Measurements from ENCODE around the gene COL4A6. TPM values are rescaled to one million over a fixed set of nuclear protein-coding genes. Genes with fewer than 3 reads are reported as not detected.
A peak's percentile ranks its signal among the peaks of the same experiment; 100 is the strongest.

Gene COL4A6
- polyA plus RNA-seq, 1 donor: 6.8 TPM

GRCh38 chrX:108186811-108187210 lies 251.4 kb downstream of the COL4A6 start:
- DNase-seq: peak; percentile 15 to 60
- Histone ChIP-seq H3K9me3 (ENCODE audit: control insufficient read depth, low read depth, low read length) (no peaks in the 10 kb centered on the region), H3K4me3 (ENCODE audit: low read length) (no peak overlapping the region), H3K4me1 (ENCODE audit: control insufficient read depth, insufficient read depth, low read length) (no peaks in the 10 kb centered on the region), H3K36me3 (ENCODE audit: control insufficient read depth, insufficient read depth, low read length) (no peaks in the 10 kb centered on the region), H3K27ac (ENCODE audit: low read length) (no peak overlapping the region), H3K27me3 (ENCODE audit: control insufficient read depth, insufficient read depth, low read length) (no peaks in the 10 kb centered on the region)
- no CpG with 5 or more reads among the region's 4 CpGs for whole genome bisulfite sequencing (ENCODE audit: insufficient coverage, low lambda C conversion rate)

- no peaks in the 10 kb centered on the region for H3K4me1 ChIP-seq (ENCODE audit: control insufficient read depth, insufficient read depth, low read length)
- no peaks in the 10 kb centered on the region for H3K27me3 ChIP-seq (ENCODE audit: control insufficient read depth, insufficient read depth, low read length)
- H3K27ac ChIP-seq (ENCODE audit: low read length): no peak overlapping the region
- DNase-seq: no peak
- no peaks in the 10 kb centered on the region for H3K36me3 ChIP-seq (ENCODE audit: control insufficient read depth, insufficient read depth, low read length)
- H3K4me3 ChIP-seq (ENCODE audit: low read length): no peak overlapping the region
- no peaks in the 10 kb centered on the region for H3K9me3 ChIP-seq (ENCODE audit: control insufficient read depth, low read depth, low read length)
- WGBS (ENCODE audit: insufficient coverage, low lambda C conversion rate): no CpG with 5 or more reads among the region's 7 CpGs
Observed at GRCh38 chrX:108178143-108178498, 260.1 kb downstream of the COL4A6 start.

GRCh38 chrX:108177351-108178142 lies 260.7 kb downstream of the COL4A6 start:
- WGBS (ENCODE audit: insufficient coverage, low lambda C conversion rate): no CpG with 5 or more reads among the region's 8 CpGs

GRCh38 chrX:108173874-108174273 lies 264.3 kb downstream of the COL4A6 start:
- Histone ChIP-seq H3K27ac (ENCODE audit: low read length) (no peak overlapping the region), H3K36me3 (ENCODE audit: control insufficient read depth, insufficient read depth, low read length) (no peaks in the 10 kb centered on the region), H3K4me1 (ENCODE audit: control insufficient read depth, insufficient read depth, low read length) (no peaks in the 10 kb centered on the region), H3K9me3 (ENCODE audit: control insufficient read depth, low read depth, low read length) (no peaks in the 10 kb centered on the region), H3K4me3 (ENCODE audit: low read length) (no peak overlapping the region), H3K27me3 (ENCODE audit: control insufficient read depth, insufficient read depth, low read length) (no peaks in the 10 kb centered on the region)
- no CpG with 5 or more reads among the region's 3 CpGs for WGBS (ENCODE audit: insufficient coverage, low lambda C conversion rate)
- no peak for DNase-seq

More at GRCh38 chrX:108177351-108178142, 260.7 kb downstream of the COL4A6 start:
- no peaks in the 10 kb centered on the region for H3K4me1 ChIP-seq (ENCODE audit: control insufficient read depth, insufficient read depth, low read length)
- H3K9me3 ChIP-seq (ENCODE audit: control insufficient read depth, low read depth, low read length): no peaks in the 10 kb centered on the region
- H3K27ac ChIP-seq (ENCODE audit: low read length): no peak overlapping the region
- no peak overlapping the region for H3K4me3 ChIP-seq (ENCODE audit: low read length)
- no peak for DNase-seq
- no peaks in the 10 kb centered on the region for H3K36me3 ChIP-seq (ENCODE audit: control insufficient read depth, insufficient read depth, low read length)
- H3K27me3 ChIP-seq (ENCODE audit: control insufficient read depth, insufficient read depth, low read length): no peaks in the 10 kb centered on the region

GRCh38 chrX:108171671-108172070 lies 266.6 kb downstream of the COL4A6 start:
- Histone ChIP-seq H3K4me3 (ENCODE audit: low read length) (no peak overlapping the region), H3K9me3 (ENCODE audit: control insufficient read depth, low read depth, low read length) (no peaks in the 10 kb centered on the region), H3K27ac (ENCODE audit: low read length) (no peak overlapping the region), H3K27me3 (ENCODE audit: control insufficient read depth, insufficient read depth, low read length) (no peaks in the 10 kb centered on the region), H3K4me1 (ENCODE audit: control insufficient read depth, insufficient read depth, low read length) (no peaks in the 10 kb centered on the region), H3K36me3 (ENCODE audit: control insufficient read depth, insufficient read depth, low read length) (no peaks in the 10 kb centered on the region)
- no peak for DNase-seq
- no CpG with 5 or more reads among the region's 4 CpGs for WGBS (ENCODE audit: insufficient coverage, low lambda C conversion rate)

GRCh38 chrX:108169768-108170167 lies 268.5 kb downstream of the COL4A6 start:
- no CpG with 5 or more reads among the region's 3 CpGs for WGBS (ENCODE audit: insufficient coverage, low lambda C conversion rate)
- DNase-seq: no peak
- Histone ChIP-seq H3K4me3 (ENCODE audit: low read length) (no peak overlapping the region), H3K9me3 (ENCODE audit: control insufficient read depth, low read depth, low read length) (no peaks in the 10 kb centered on the region), H3K27ac (ENCODE audit: low read length) (no peak overlapping the region), H3K36me3 (ENCODE audit: control insufficient read depth, insufficient read depth, low read length) (no peaks in the 10 kb centered on the region), H3K4me1 (ENCODE audit: control insufficient read depth, insufficient read depth, low read length) (no peaks in the 10 kb centered on the region), H3K27me3 (ENCODE audit: control insufficient read depth, insufficient read depth, low read length) (no peaks in the 10 kb centered on the region)

- no peaks in the 10 kb centered on the region for H3K27me3 ChIP-seq (ENCODE audit: control insufficient read depth, insufficient read depth, low read length)
- no peak overlapping the region for H3K4me3 ChIP-seq (ENCODE audit: low read length)
- H3K9me3 ChIP-seq (ENCODE audit: control insufficient read depth, low read depth, low read length): no peaks in the 10 kb centered on the region
- no peaks in the 10 kb centered on the region for H3K36me3 ChIP-seq (ENCODE audit: control insufficient read depth, insufficient read depth, low read length)
- no peaks in the 10 kb centered on the region for H3K4me1 ChIP-seq (ENCODE audit: control insufficient read depth, insufficient read depth, low read length)
- no CpG with 5 or more reads among the region's 9 CpGs for WGBS (ENCODE audit: insufficient coverage, low lambda C conversion rate)
- no peak for DNase-seq
- H3K27ac ChIP-seq (ENCODE audit: low read length): no peak overlapping the region
Observed at GRCh38 chrX:108168961-108169740, 269.1 kb downstream of the COL4A6 start.

GRCh38 chrX:108167211-108167872 lies 270.9 kb downstream of the COL4A6 start:
- no peak for DNase-seq
- no peak overlapping the region for H3K4me3 ChIP-seq (ENCODE audit: low read length)

GRCh38 chrX:108165383-108166111 lies 272.7 kb downstream of the COL4A6 start:
- WGBS (ENCODE audit: insufficient coverage, low lambda C conversion rate): no CpG with 5 or more reads among the region's 7 CpGs
- no peak overlapping the region for H3K4me3 ChIP-seq (ENCODE audit: low read length)
- DNase-seq: peak; percentile 12 to 22
- no peaks in the 10 kb centered on the region for H3K36me3 ChIP-seq (ENCODE audit: control insufficient read depth, insufficient read depth, low read length)
- no peaks in the 10 kb centered on the region for H3K4me1 ChIP-seq (ENCODE audit: control insufficient read depth, insufficient read depth, low read length)
- no peaks in the 10 kb centered on the region for H3K27me3 ChIP-seq (ENCODE audit: control insufficient read depth, insufficient read depth, low read length)
- H3K27ac ChIP-seq (ENCODE audit: low read length): no peak overlapping the region
- no peaks in the 10 kb centered on the region for H3K9me3 ChIP-seq (ENCODE audit: control insufficient read depth, low read depth, low read length)

More at GRCh38 chrX:108167211-108167872, 270.9 kb downstream of the COL4A6 start:
- Histone ChIP-seq H3K9me3 (ENCODE audit: control insufficient read depth, low read depth, low read length) (no peaks in the 10 kb centered on the region), H3K36me3 (ENCODE audit: control insufficient read depth, insufficient read depth, low read length) (no peaks in the 10 kb centered on the region), H3K27me3 (ENCODE audit: control insufficient read depth, insufficient read depth, low read length) (no peaks in the 10 kb centered on the region), H3K4me1 (ENCODE audit: control insufficient read depth, insufficient read depth, low read length) (no peaks in the 10 kb centered on the region), H3K27ac (ENCODE audit: low read length) (no peak overlapping the region)
- WGBS (ENCODE audit: insufficient coverage, low lambda C conversion rate): 25% methylated on average over 2 of the region's 5 CpGs
